ENCODE measurements around the gene SMCR8.

- TF ChIP-seq, protein P1, sequence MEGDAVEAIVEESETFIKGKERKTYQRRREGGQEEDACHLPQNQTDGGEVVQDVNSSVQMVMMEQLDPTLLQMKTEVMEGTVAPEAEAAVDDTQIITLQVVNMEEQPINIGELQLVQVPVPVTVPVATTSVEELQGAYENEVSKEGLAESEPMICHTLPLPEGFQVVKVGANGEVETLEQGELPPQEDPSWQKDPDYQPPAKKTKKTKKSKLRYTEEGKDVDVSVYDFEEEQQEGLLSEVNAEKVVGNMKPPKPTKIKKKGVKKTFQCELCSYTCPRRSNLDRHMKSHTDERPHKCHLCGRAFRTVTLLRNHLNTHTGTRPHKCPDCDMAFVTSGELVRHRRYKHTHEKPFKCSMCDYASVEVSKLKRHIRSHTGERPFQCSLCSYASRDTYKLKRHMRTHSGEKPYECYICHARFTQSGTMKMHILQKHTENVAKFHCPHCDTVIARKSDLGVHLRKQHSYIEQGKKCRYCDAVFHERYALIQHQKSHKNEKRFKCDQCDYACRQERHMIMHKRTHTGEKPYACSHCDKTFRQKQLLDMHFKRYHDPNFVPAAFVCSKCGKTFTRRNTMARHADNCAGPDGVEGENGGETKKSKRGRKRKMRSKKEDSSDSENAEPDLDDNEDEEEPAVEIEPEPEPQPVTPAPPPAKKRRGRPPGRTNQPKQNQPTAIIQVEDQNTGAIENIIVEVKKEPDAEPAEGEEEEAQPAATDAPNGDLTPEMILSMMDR (IDR thresholded peaks at IDR 0.05): no peak
- TF ChIP-seq POLR2A (IDR thresholded peaks at IDR 0.05): no peak
Observed at GRCh38 chr17:18323007-18323406, 7.9 kb downstream of the SMCR8 start.

Data from uterus (tissue), 2 donors.